Measurements from ENCODE around the gene ACYP1.

DNA sequence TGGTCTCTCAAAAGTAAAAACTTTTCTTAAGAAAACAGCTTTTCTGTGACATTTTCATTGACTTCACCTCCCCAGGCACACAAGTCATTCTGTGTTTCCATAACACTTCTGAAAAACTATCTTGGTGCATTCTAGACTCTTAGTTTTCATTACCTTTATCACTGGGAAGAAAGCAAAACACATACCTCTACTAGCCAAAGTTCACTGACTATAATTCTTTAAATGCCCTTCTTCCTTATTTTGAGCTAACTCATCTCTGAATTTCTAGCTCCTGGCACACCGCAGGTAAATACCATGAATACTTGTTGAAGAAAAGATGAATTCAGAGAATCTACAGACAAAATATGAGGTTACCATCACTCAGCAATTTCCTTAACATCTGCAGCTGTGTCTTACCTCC lies 33.7 kb downstream of the ACYP1 start:
- TF ChIP-seq SIN3A (IDR thresholded peaks at IDR 0.05; ENCODE audit: borderline replicate concordance, low read depth, low read length) = no peak
- no peak for TF ChIP-seq EZH2phosphoT487 (IDR thresholded peaks at IDR 0.05; ENCODE audit: borderline replicate concordance, low read depth)
- TF ChIP-seq REST (IDR thresholded peaks at IDR 0.05; ENCODE audit: low read depth, low read length) = no peak
- TF ChIP-seq MAX (IDR thresholded peaks at IDR 0.05; ENCODE audit: low read depth) = no peak
- TF ChIP-seq RAD21 (IDR thresholded peaks at IDR 0.05; ENCODE audit: low read length) = no peak
- no peak for TF ChIP-seq FOSL2 (IDR thresholded peaks at IDR 0.05; ENCODE audit: borderline replicate concordance, low read depth)
- TF ChIP-seq, protein P1, sequence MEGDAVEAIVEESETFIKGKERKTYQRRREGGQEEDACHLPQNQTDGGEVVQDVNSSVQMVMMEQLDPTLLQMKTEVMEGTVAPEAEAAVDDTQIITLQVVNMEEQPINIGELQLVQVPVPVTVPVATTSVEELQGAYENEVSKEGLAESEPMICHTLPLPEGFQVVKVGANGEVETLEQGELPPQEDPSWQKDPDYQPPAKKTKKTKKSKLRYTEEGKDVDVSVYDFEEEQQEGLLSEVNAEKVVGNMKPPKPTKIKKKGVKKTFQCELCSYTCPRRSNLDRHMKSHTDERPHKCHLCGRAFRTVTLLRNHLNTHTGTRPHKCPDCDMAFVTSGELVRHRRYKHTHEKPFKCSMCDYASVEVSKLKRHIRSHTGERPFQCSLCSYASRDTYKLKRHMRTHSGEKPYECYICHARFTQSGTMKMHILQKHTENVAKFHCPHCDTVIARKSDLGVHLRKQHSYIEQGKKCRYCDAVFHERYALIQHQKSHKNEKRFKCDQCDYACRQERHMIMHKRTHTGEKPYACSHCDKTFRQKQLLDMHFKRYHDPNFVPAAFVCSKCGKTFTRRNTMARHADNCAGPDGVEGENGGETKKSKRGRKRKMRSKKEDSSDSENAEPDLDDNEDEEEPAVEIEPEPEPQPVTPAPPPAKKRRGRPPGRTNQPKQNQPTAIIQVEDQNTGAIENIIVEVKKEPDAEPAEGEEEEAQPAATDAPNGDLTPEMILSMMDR (IDR thresholded peaks at IDR 0.05) = no peak
- TF ChIP-seq RCOR1 (IDR thresholded peaks at IDR 0.05; ENCODE audit: low read length) = no peak
- TF ChIP-seq POLR2AphosphoS5 (IDR thresholded peaks at IDR 0.05; ENCODE audit: low read depth, low read length) = no peak
- TF ChIP-seq, protein P2, sequence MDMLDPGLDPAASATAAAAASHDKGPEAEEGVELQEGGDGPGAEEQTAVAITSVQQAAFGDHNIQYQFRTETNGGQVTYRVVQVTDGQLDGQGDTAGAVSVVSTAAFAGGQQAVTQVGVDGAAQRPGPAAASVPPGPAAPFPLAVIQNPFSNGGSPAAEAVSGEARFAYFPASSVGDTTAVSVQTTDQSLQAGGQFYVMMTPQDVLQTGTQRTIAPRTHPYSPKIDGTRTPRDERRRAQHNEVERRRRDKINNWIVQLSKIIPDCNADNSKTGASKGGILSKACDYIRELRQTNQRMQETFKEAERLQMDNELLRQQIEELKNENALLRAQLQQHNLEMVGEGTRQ (IDR thresholded peaks at IDR 0.05; ENCODE audit: borderline replicate concordance, low read depth, low read length) = no peak
- no peak for TF ChIP-seq JUND (IDR thresholded peaks at IDR 0.05)
- TF ChIP-seq SMC3 (IDR thresholded peaks at IDR 0.05; ENCODE audit: low read depth, low read length) = no peak
- TF ChIP-seq CHD2 (IDR thresholded peaks at IDR 0.05; ENCODE audit: low read length, partially characterized antibody) = no peak
- TF ChIP-seq, protein P3, sequence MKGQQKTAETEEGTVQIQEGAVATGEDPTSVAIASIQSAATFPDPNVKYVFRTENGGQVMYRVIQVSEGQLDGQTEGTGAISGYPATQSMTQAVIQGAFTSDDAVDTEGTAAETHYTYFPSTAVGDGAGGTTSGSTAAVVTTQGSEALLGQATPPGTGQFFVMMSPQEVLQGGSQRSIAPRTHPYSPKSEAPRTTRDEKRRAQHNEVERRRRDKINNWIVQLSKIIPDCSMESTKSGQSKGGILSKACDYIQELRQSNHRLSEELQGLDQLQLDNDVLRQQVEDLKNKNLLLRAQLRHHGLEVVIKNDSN (IDR thresholded peaks at IDR 0.05; ENCODE audit: borderline replicate concordance, low read depth) = no peak

Measured in SK-N-SH (cell line).